NCI-H1105 (cell line): Measurements from ENCODE around the gene COL2A1.

Experiments used
- DNase-seq: peaks from one replicate; lab custom pipeline; 2025; lab: John Stamatoyannopoulos, UW

The COL2A1 gene

GRCh38 chr12:47944685-47945340, 59.5 kb downstream of the COL2A1 start:
- DNase-seq: no peak

- no peak for DNase-seq
These were observed 60.5 kb downstream of the COL2A1 start for GRCh38 chr12:47943623-47944340.

DNA sequence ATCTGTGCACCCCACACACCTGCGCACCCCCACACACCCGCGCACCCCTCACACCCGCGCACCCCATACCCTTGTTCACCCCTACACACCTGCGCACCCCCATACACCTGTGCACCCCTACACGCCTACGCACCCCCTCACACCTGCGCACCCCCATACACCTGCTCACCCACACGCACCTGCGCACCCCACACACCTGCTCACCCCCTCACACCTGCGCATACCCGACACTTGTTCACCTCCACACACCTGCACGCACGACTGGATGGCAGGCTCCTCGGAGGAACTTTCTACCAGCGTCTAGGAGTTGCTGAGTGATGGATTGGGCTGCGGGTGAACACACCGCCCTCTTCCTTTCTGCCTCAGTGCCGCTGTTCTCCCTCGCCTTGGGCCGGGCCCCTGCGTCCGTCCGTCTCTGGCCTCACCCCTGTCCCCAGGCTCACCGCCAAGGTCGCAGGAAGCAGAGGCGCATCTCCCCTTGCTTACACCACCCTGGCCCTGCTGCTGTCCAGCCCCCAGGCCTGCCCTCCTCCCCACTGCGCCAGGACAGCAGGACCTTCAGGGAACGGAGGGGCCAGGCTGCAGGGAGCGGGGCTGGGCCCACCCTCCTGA, 61.6 kb downstream of the COL2A1 start:
- no peak for DNase-seq

- DNase-seq: no peak
These were observed 62.2 kb downstream of the COL2A1 start for GRCh38 chr12:47941871-47942613.

GRCh38 chr12:47941475-47941780, 62.8 kb downstream of the COL2A1 start:
- no peak for DNase-seq

GRCh38 chr12:47940773-47941474, 63.4 kb downstream of the COL2A1 start:
- no peak for DNase-seq

GRCh38 chr12:47939009-47939601, 65.2 kb downstream of the COL2A1 start:
- DNase-seq: no peak

DNA sequence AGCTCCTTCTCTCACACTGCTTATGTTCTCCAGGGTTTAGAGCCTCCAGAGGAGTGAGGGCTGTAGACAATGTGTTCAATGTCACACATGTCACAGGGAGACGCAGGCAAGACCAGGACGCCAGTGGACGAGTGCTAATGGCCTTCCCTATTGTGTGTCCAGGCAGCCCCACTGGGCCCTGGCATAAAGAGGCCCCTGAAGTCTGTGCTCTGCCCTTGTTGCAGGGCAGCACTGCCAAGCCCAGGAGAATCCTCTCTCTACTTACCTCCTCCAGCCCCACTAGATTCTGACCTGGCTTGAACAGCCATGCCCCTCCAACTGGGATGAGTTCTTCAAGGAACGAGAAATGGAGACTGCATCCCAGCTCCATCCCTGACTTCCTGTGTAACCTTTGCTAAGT, 65.7 kb downstream of the COL2A1 start:
- DNase-seq: no peak

DNA sequence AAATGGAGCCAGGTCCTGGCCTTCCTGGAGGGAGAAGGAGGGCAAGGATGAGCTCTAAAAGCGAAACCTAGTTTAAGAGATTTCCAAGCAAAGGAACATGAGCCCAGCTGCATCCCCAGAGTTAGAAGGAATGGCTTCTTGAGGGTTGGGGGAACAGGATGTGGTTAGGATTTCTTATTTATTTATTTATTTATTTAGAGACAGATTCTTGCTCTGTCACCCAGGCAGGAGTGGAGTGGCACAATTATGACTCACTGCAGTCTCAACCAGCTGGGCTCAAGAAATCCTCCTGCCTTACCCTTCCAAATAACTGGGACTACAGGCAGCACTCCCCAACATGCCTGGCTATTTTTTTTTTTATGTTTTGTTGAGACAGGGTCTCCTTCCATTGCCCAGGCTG, 66.2 kb downstream of the COL2A1 start:
- DNase-seq: no peak

GRCh38 chr12:47935184-47935583, 69.1 kb downstream of the COL2A1 start:
- DNase-seq: no peak

GRCh38 chr12:47931187-47931586, 73.1 kb downstream of the COL2A1 start:
- DNase-seq: no peak

- no peak for DNase-seq
These were observed 73.6 kb downstream of the COL2A1 start for GRCh38 chr12:47930634-47931033.

- DNase-seq: no peak
These were observed 76.9 kb downstream of the COL2A1 start for GRCh38 chr12:47927346-47927745.
